Activated CD8-positive, alpha-beta T cell treated with anti-CD3 and anti-CD28 coated beads for 36 hours (primary cell): ENCODE measurements around the gene TMEM150B. TPM values are rescaled to one million over a fixed set of nuclear protein-coding genes. Genes with fewer than 3 reads are reported as not detected.
A peak's percentile ranks its signal among the peaks of the same experiment; 100 is the strongest.

Experiments
- ATAC-seq: fragments of 200-7000 bp; cut with Tn5 transposase; one replicate; pipeline ENCODE4 v1.10.0; 2021; ENCODE audit warnings: mild to moderate bottlenecking, moderate library complexity
- CTCF ChIA-PET: fragments of 350-600 bp; sonication (Branson Sonifier 250); formaldehyde crosslinking; loops from one replicate; lab custom pipeline; 2021; ENCODE audit warnings: antibody characterized with exemption; lab: Charles Lee
- POLR2A ChIA-PET: fragments of 350-600 bp; sonication (Branson Sonifier 250); formaldehyde crosslinking; loops from one replicate; lab custom pipeline; 2021; ENCODE audit warnings: antibody characterized with exemption; lab: Charles Lee
- DNase-seq: peaks from one replicate; pipeline ENCODE4 v3.0.0-alpha.2; 2020
- H3K27ac Mint-ChIP-seq: one replicate; pipeline ENCODE4 v1.8.0; 2021; ENCODE audit warnings: mild to moderate bottlenecking, mixed read lengths
- H3K27me3 Mint-ChIP-seq: one replicate; pipeline ENCODE4 v1.8.0; 2021; ENCODE audit warnings: mixed read lengths
- H3K36me3 Mint-ChIP-seq: one replicate; pipeline ENCODE4 v1.8.0; 2021; ENCODE audit warnings: low read depth, mixed read lengths
- H3K4me1 Mint-ChIP-seq: one replicate; pipeline ENCODE4 v1.8.0; 2021; ENCODE audit warnings: low read depth, mixed read lengths
- H3K4me3 Mint-ChIP-seq: one replicate; pipeline ENCODE4 v1.8.0; 2021; ENCODE audit warnings: mild to moderate bottlenecking, moderate library complexity, mixed read lengths
- H3K9me3 Mint-ChIP-seq: one replicate; pipeline ENCODE4 v1.8.0; 2021; ENCODE audit warnings: mixed read lengths
- CTCF ChIP-seq: fragments of 200-600 bp; IDR thresholded peaks from one replicate; pipeline ENCODE4 v1.8.0; 2022; ENCODE audit warnings: antibody characterized with exemption, mild to moderate bottlenecking
- intact Hi-C: fragments of 100-400 bp; cut with micrococcal nuclease; formaldehyde crosslinking; loops from one replicate; pipeline ENCODE4 v1.10.0; 2022
- total RNA-seq, 2 experiments: library from RNA; stranded (reverse); gene quantifications; one replicate each; pipeline ENCODE4 v1.2.3, GENCODE V29; 2021

The TMEM150B gene
- total RNA-seq, 2 experiments from 2014 or later: not detected

- H3K27me3 Mint-ChIP-seq: no peaks in the 10 kb centered on the region
- POLR2A ChIA-PET: interaction anchor here (1.6 kb wide), 1 partner anchor 45 kb away, joined by 6 read pairs; no protein-coding TSS in a partner anchor
- H3K4me1 Mint-ChIP-seq: peaks cover 5% of the 10 kb centered on the region
- DNase-seq (no peak), ATAC-seq (no peak)
- intact Hi-C loops: no loop called here
- no peak for TF ChIP-seq CTCF
- H3K36me3 Mint-ChIP-seq: peaks cover 21% of the 10 kb centered on the region
- no peak overlapping the region for H3K4me3 Mint-ChIP-seq
- no peak overlapping the region for H3K27ac Mint-ChIP-seq
- no peaks in the 10 kb centered on the region for H3K9me3 Mint-ChIP-seq
- CTCF ChIA-PET: no interaction called here
Observed at GRCh38 chr19:55344444-55344843, 19.3 kb upstream of the TMEM150B start.

- Mint-ChIP-seq H3K9me3 (no peaks in the 10 kb centered on the region), H3K27ac (no peak overlapping the region), H3K4me3 (peak overlapping the region; percentile 90), H3K27me3 (no peaks in the 10 kb centered on the region), H3K36me3 (peaks cover 18% of the 10 kb centered on the region), H3K4me1 (peaks cover 12% of the 10 kb centered on the region)
- intact Hi-C loops: no loop called here
- TF ChIP-seq CTCF: no peak
- no peak for DNase-seq
- ChIA-PET CTCF (interaction anchor here (1.8 kb wide), 1 partner anchor 43 kb away, joined by 5 read pairs; the partner anchor contains the start of gene TMEM238), POLR2A (interaction anchor here (0.6 to 1.7 kb wide), 3 partner anchors 42 to 82 kb away, joined by 3 to 6 read pairs (median 3); partner anchors contain the start of gene PPP6R1)
- no peak for ATAC-seq
Observed at GRCh38 chr19:55341595-55342531, 16.7 kb upstream of the TMEM150B start.

GRCh38 chr19:55341171-55341588 lies 16.0 kb upstream of the TMEM150B start:
- DNase-seq (peak; percentile 80), ATAC-seq (no peak)
- peaks cover 3% of the 10 kb centered on the region for H3K27me3 Mint-ChIP-seq
- no peaks in the 10 kb centered on the region for H3K9me3 Mint-ChIP-seq
- peaks cover 12% of the 10 kb centered on the region for H3K4me1 Mint-ChIP-seq
- no peak for TF ChIP-seq CTCF
- ChIA-PET CTCF (interaction anchor here (0.7 to 1.8 kb wide), 3 partner anchors 9 to 43 kb away, joined by 3 to 5 read pairs (median 3); partner anchors contain the start of gene TMEM238), POLR2A (interaction anchor here (0.6 to 1.7 kb wide), 3 partner anchors 42 to 82 kb away, joined by 3 to 6 read pairs (median 3); partner anchors contain the start of gene PPP6R1)
- peak overlapping the region; percentile 90 for H3K4me3 Mint-ChIP-seq
- peaks cover 18% of the 10 kb centered on the region for H3K36me3 Mint-ChIP-seq
- intact Hi-C loops: no loop called here
- peak overlapping the region; percentile 91 for H3K27ac Mint-ChIP-seq

GRCh38 chr19:55340784-55341147 lies 15.6 kb upstream of the TMEM150B start:
- ChIA-PET CTCF (interaction anchor here (0.7 to 1.8 kb wide), 3 partner anchors 9 to 44 kb away, joined by 3 to 5 read pairs (median 3); partner anchors contain the start of gene TMEM238), POLR2A (interaction anchor here (1.2 to 1.7 kb wide), 2 partner anchors 43 to 81 kb away, joined by 3 to 6 read pairs; partner anchors contain the start of gene PPP6R1)
- ATAC-seq (no peak), DNase-seq (peak; percentile 53)
- Mint-ChIP-seq H3K27ac (peak overlapping the region; percentile 91), H3K4me3 (peak overlapping the region; percentile 90), H3K9me3 (no peaks in the 10 kb centered on the region), H3K4me1 (peaks cover 12% of the 10 kb centered on the region), H3K36me3 (peaks cover 18% of the 10 kb centered on the region), H3K27me3 (peaks cover 4% of the 10 kb centered on the region)
- intact Hi-C loops: no loop called here
- peak; percentile 10 for TF ChIP-seq CTCF
